Right hindlimb (tissue), 1 donor: Measurements from ENCODE around the gene ARPC4.

ENCODE experiments used
- DNase-seq: peaks from one replicate; pipeline ENCODE4 v3.0.0-alpha.2; 2018

ARPC4 gene

GRCh38 chr3:9793161-9793781, 389 bp downstream of the ARPC4 start:
- DNase-seq, result no peak

- no peak for DNase-seq
Measured at GRCh38 chr3:9794400-9794799, 1.5 kb downstream of the ARPC4 start.

- no peak for DNase-seq
Measured at GRCh38 chr3:9795207-9795606, 2.3 kb downstream of the ARPC4 start.

GRCh38 chr3:9797196-9797945, 4.5 kb downstream of the ARPC4 start:
- no peak for DNase-seq

- DNase-seq, result no peak
Measured at GRCh38 chr3:9800529-9800928, 7.6 kb downstream of the ARPC4 start.

- DNase-seq, result no peak
Measured at GRCh38 chr3:9803494-9803893, 10.6 kb downstream of the ARPC4 start.

- no peak for DNase-seq
Measured at GRCh38 chr3:9804996-9805395, 12.1 kb downstream of the ARPC4 start.

- DNase-seq, result no peak
Measured at GRCh38 chr3:9806137-9806536, 13.3 kb downstream of the ARPC4 start.

- DNase-seq, result no peak
Measured at GRCh38 chr3:9806688-9807589, 14.1 kb downstream of the ARPC4 start.

GRCh38 chr3:9807981-9808344, 15.1 kb downstream of the ARPC4 start:
- no peak for DNase-seq

GRCh38 chr3:9808345-9809037, 15.6 kb downstream of the ARPC4 start:
- DNase-seq, result no peak

GRCh38 chr3:9809239-9809614, 16.3 kb downstream of the ARPC4 start:
- DNase-seq, result no peak

- DNase-seq, result peak; percentile 82
Measured at GRCh38 chr3:9809615-9810432, 16.9 kb downstream of the ARPC4 start, which contains the start of gene TTLL3. Gene TTLL3, plus strand, starts transcription at chr3:9810262. Its CDS starts 400 bp downstream, at chr3:9810662.

GRCh38 chr3:9810433-9810770, 17.5 kb downstream of the ARPC4 start:
- peak; percentile 69 for DNase-seq

- DNase-seq, result no peak
Measured at GRCh38 chr3:9810846-9811245, 18.0 kb downstream of the ARPC4 start.

- no peak for DNase-seq
Measured at GRCh38 chr3:9812870-9813483, 20.1 kb downstream of the ARPC4 start.

- no peak for DNase-seq
Measured at GRCh38 chr3:9815986-9816385, 23.1 kb downstream of the ARPC4 start.

- DNase-seq, result no peak
Measured at GRCh38 chr3:9817436-9817835, 24.6 kb downstream of the ARPC4 start.

- DNase-seq, result no peak
Measured at GRCh38 chr3:9818666-9819335, 25.9 kb downstream of the ARPC4 start.

GRCh38 chr3:9820543-9820942, 27.7 kb downstream of the ARPC4 start:
- DNase-seq, result no peak

- DNase-seq, result no peak
Measured at GRCh38 chr3:9820946-9821345, 28.1 kb downstream of the ARPC4 start.
